HUES64 (cell line): ENCODE measurements around the gene CIDEB.

Experiments
- H3K27ac ChIP-seq: 2 replicates; pipeline ENCODE4 v1.7.0; 2013; ENCODE audit warnings: low read depth, low read length, inconsistent platforms
- H3K27me3 ChIP-seq: 2 replicates; pipeline ENCODE4 v1.6.1; 2013; ENCODE audit warnings: mild to moderate bottlenecking, low read length; ENCODE audit not compliant: insufficient read depth
- H3K36me3 ChIP-seq: 2 replicates; pipeline ENCODE4 v1.6.1; 2013; ENCODE audit warnings: mild to moderate bottlenecking, low read length; ENCODE audit not compliant: insufficient read depth
- H3K4me1 ChIP-seq: 2 replicates; pipeline ENCODE4 v1.6.1; 2013; ENCODE audit warnings: mild to moderate bottlenecking, low read length, moderate library complexity; ENCODE audit not compliant: insufficient read depth
- H3K4me3 ChIP-seq: 2 replicates; pipeline ENCODE4 v1.5.1; 2013; ENCODE audit warnings: mild to moderate bottlenecking, low read length, moderate library complexity
- H3K9ac ChIP-seq: 2 replicates; pipeline ENCODE4 v1.6.1; 2013; ENCODE audit warnings: mild to moderate bottlenecking, low read depth, low read length
- H3K9me3 ChIP-seq: 2 replicates; pipeline ENCODE4 v1.6.1; 2013; ENCODE audit warnings: low read depth, low read length; ENCODE audit not compliant: insufficient read depth
- WGBS: fragments of 150-250, 120-280 bp; methylation state at CpG from one replicate; pipeline ENCODE4 v1.1.7; 2013; ENCODE audit warnings: missing lambda C conversion rate; 5-methylcytosine and 5-hydroxymethylcytosine counted together

CIDEB gene

GRCh38 chr14:24255931-24256711 is 51.7 kb downstream of the CIDEB start:
- H3K36me3 ChIP-seq = no peaks in the 10 kb centered on the region
- no peak overlapping the region for H3K4me3 ChIP-seq
- no peaks in the 10 kb centered on the region for H3K27me3 ChIP-seq
- no peaks in the 10 kb centered on the region for H3K4me1 ChIP-seq
- no peak overlapping the region for H3K27ac ChIP-seq
- H3K9ac ChIP-seq = no peak overlapping the region
- no peaks in the 10 kb centered on the region for H3K9me3 ChIP-seq
- WGBS = 95% methylated on average over 12 of the region's 12 CpGs

GRCh38 chr14:24255438-24255837 is 52.3 kb downstream of the CIDEB start:
- H3K27ac ChIP-seq = no peak overlapping the region
- no peaks in the 10 kb centered on the region for H3K27me3 ChIP-seq
- H3K9me3 ChIP-seq = no peaks in the 10 kb centered on the region
- no peaks in the 10 kb centered on the region for H3K4me1 ChIP-seq
- H3K4me3 ChIP-seq = no peak overlapping the region
- no peaks in the 10 kb centered on the region for H3K36me3 ChIP-seq
- no peak overlapping the region for H3K9ac ChIP-seq
- WGBS = 92% methylated on average over 6 of the region's 8 CpGs
